ENCODE results near the gene FOXE1.

FOXE1 gene

GRCh38 chr9:97853844-97854695 lies 1.0 kb downstream of the FOXE1 start (continued):
- TF ChIP-seq ZNF404 (tag by site-specific recombination; IDR thresholded peaks at IDR 0.05) (no peak), ZNF311 (tag by site-specific recombination; IDR thresholded peaks at IDR 0.05; ENCODE audit: borderline replicate concordance) (no peak), ZNF280D (tag by site-specific recombination; IDR thresholded peaks at IDR 0.05) (no peak), ZBTB20 (tag by site-specific recombination; IDR thresholded peaks at IDR 0.05) (peak; percentile 22; the same call in 1 of the 2 replicates), ZNF544 (tag by site-specific recombination; IDR thresholded peaks at IDR 0.05) (no peak), ZNF335 (tag by site-specific recombination; conservative IDR thresholded peaks at IDR 0.05) (peak; percentile 66), SCRT2 (tag by site-specific recombination; IDR thresholded peaks at IDR 0.05) (0 out of 2 replicates have a peak, but pooled peaks have one; percentile 44), ZNF274 (IDR thresholded peaks at IDR 0.05; ENCODE audit: low read length) (no peak), ZNF274 (tag by site-specific recombination; IDR thresholded peaks at IDR 0.05; ENCODE audit: borderline replicate concordance) (no peak), ZNF660 (tag by site-specific recombination; IDR thresholded peaks at IDR 0.05) (0 out of 2 replicates have a peak, but pooled peaks have one; percentile 52), ZNF558 (tag by site-specific recombination; IDR thresholded peaks at IDR 0.05) (no peak), ZNF324 (tag by site-specific recombination; IDR thresholded peaks at IDR 0.05) (no peak), ZNF610 (tag by site-specific recombination; IDR thresholded peaks at IDR 0.05; ENCODE audit: borderline replicate concordance) (peak; percentile 44; the same call in 1 of the 2 replicates), ZNF175 (tag by site-specific recombination; IDR thresholded peaks at IDR 0.05) (no peak), HOXD13 (CRISPR knock-in tag; IDR thresholded peaks at IDR 0.05; ENCODE audit: borderline replicate concordance) (no peak), BCL11A (tag by site-specific recombination; IDR thresholded peaks at IDR 0.05; ENCODE audit: low read depth) (no peak), ZNF366 (tag by site-specific recombination; conservative IDR thresholded peaks at IDR 0.05) (no peak), MEIS1 (CRISPR knock-in tag; IDR thresholded peaks at IDR 0.05; ENCODE audit: borderline replicate concordance) (no peak), GLIS2 (tag by site-specific recombination; IDR thresholded peaks at IDR 0.05) (0 out of 2 replicates have a peak, but pooled peaks have one; percentile 14), ZBTB7A (tag by site-specific recombination; IDR thresholded peaks at IDR 0.05; ENCODE audit: low read depth) (no peak), ZNF157 (tag by site-specific recombination; IDR thresholded peaks at IDR 0.05) (no peak), ZNF530 (tag by site-specific recombination; IDR thresholded peaks at IDR 0.05; ENCODE audit: low read depth) (no peak), KLF7 (tag by site-specific recombination; IDR thresholded peaks at IDR 0.05; ENCODE audit: borderline replicate concordance) (no peak)
- TF ChIP-seq, protein P1, sequence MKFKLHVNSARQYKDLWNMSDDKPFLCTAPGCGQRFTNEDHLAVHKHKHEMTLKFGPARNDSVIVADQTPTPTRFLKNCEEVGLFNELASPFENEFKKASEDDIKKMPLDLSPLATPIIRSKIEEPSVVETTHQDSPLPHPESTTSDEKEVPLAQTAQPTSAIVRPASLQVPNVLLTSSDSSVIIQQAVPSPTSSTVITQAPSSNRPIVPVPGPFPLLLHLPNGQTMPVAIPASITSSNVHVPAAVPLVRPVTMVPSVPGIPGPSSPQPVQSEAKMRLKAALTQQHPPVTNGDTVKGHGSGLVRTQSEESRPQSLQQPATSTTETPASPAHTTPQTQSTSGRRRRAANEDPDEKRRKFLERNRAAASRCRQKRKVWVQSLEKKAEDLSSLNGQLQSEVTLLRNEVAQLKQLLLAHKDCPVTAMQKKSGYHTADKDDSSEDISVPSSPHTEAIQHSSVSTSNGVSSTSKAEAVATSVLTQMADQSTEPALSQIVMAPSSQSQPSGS (tag by site-specific recombination; IDR thresholded peaks at IDR 0.05; ENCODE audit: low read depth), result no peak
- TF ChIP-seq, protein P2, sequence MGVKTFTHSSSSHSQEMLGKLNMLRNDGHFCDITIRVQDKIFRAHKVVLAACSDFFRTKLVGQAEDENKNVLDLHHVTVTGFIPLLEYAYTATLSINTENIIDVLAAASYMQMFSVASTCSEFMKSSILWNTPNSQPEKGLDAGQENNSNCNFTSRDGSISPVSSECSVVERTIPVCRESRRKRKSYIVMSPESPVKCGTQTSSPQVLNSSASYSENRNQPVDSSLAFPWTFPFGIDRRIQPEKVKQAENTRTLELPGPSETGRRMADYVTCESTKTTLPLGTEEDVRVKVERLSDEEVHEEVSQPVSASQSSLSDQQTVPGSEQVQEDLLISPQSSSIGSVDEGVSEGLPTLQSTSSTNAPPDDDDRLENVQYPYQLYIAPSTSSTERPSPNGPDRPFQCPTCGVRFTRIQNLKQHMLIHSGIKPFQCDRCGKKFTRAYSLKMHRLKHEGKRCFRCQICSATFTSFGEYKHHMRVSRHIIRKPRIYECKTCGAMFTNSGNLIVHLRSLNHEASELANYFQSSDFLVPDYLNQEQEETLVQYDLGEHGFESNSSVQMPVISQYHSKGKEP (tag by site-specific recombination; IDR thresholded peaks at IDR 0.05), result no peak
- TF ChIP-seq, protein P3, sequence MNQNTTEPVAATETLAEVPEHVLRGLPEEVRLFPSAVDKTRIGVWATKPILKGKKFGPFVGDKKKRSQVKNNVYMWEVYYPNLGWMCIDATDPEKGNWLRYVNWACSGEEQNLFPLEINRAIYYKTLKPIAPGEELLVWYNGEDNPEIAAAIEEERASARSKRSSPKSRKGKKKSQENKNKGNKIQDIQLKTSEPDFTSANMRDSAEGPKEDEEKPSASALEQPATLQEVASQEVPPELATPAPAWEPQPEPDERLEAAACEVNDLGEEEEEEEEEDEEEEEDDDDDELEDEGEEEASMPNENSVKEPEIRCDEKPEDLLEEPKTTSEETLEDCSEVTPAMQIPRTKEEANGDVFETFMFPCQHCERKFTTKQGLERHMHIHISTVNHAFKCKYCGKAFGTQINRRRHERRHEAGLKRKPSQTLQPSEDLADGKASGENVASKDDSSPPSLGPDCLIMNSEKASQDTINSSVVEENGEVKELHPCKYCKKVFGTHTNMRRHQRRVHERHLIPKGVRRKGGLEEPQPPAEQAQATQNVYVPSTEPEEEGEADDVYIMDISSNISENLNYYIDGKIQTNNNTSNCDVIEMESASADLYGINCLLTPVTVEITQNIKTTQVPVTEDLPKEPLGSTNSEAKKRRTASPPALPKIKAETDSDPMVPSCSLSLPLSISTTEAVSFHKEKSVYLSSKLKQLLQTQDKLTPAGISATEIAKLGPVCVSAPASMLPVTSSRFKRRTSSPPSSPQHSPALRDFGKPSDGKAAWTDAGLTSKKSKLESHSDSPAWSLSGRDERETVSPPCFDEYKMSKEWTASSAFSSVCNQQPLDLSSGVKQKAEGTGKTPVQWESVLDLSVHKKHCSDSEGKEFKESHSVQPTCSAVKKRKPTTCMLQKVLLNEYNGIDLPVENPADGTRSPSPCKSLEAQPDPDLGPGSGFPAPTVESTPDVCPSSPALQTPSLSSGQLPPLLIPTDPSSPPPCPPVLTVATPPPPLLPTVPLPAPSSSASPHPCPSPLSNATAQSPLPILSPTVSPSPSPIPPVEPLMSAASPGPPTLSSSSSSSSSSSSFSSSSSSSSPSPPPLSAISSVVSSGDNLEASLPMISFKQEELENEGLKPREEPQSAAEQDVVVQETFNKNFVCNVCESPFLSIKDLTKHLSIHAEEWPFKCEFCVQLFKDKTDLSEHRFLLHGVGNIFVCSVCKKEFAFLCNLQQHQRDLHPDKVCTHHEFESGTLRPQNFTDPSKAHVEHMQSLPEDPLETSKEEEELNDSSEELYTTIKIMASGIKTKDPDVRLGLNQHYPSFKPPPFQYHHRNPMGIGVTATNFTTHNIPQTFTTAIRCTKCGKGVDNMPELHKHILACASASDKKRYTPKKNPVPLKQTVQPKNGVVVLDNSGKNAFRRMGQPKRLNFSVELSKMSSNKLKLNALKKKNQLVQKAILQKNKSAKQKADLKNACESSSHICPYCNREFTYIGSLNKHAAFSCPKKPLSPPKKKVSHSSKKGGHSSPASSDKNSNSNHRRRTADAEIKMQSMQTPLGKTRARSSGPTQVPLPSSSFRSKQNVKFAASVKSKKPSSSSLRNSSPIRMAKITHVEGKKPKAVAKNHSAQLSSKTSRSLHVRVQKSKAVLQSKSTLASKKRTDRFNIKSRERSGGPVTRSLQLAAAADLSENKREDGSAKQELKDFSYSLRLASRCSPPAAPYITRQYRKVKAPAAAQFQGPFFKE (tag by site-specific recombination; IDR thresholded peaks at IDR 0.05; ENCODE audit: borderline replicate concordance), result no peak

Measured in HEK293 (cell line).